PFSK-1 (cell line): Measurements from ENCODE around the gene ATP6V0D1.

ENCODE experiments used
- FOXP2 ChIP-seq: optimal IDR thresholded peaks from 2 replicates; pipeline ENCODE3; 2011; ENCODE audit warnings: borderline replicate concordance, control low read depth, inconsistent platforms; ENCODE audit not compliant: insufficient read depth; ENCODE audit errors: extremely low read length, extremely low read depth
- POLR2AphosphoS5 ChIP-seq: IDR thresholded peaks from 2 replicates; pipeline ENCODE4 v1.6.1; 2012; ENCODE audit warnings: low read depth, mild to moderate bottlenecking, control low read depth, low read length, moderate library complexity
- SIN3A ChIP-seq: IDR thresholded peaks from 2 replicates; pipeline ENCODE4 v1.6.1; 2012; ENCODE audit warnings: mild to moderate bottlenecking, low read length, moderate library complexity, borderline replicate concordance; ENCODE audit not compliant: insufficient read depth
- TAF1 ChIP-seq: IDR thresholded peaks from 2 replicates; pipeline ENCODE4 v1.6.1; 2012; ENCODE audit warnings: low read length, control low read depth, borderline replicate concordance; ENCODE audit not compliant: insufficient read depth
- TF ChIP-seq, protein P1 (sequence below), 2 experiments: IDR thresholded peaks; 2 replicates each; pipeline versions ENCODE4 v1.6.1 to v1.8.0; 2011 to 2012; ENCODE audit warnings: low read depth in 2 of 2, low read length in 2 of 2, control low read depth in 1 of 2, inconsistent platforms in 1 of 2, mild to moderate bottlenecking in 1 of 2, moderate library complexity in 1 of 2; ENCODE audit not compliant: insufficient read depth in 1 of 2

ATP6V0D1 gene

DNA sequence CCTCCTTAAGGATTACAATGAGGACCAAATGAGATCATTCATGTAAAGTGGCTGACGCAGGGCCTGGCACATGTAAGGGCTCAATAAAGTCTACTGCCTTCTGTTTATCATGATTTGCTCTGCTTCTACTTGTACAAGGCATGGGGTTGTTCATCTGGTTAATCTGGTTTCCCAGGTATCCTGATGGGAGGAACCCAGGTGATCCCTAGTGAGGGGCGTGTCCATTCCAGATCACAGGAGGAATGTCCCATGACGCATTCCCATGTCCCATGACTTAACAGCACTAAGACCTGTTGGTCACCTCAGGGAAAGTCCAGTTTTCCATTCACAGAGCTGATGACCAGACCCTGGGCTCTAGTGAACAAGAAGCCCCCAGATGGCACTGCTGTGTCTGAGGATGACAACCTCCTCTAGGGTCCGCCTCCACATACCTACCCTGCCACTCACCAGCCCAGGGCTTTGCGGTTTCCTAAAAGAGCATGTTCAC lies 76.2 kb downstream of the ATP6V0D1 start:
- TF ChIP-seq FOXP2 (no peak), SIN3A (no peak), TAF1 (no peak), POLR2AphosphoS5 (no peak)
- TF ChIP-seq, protein P1, sequence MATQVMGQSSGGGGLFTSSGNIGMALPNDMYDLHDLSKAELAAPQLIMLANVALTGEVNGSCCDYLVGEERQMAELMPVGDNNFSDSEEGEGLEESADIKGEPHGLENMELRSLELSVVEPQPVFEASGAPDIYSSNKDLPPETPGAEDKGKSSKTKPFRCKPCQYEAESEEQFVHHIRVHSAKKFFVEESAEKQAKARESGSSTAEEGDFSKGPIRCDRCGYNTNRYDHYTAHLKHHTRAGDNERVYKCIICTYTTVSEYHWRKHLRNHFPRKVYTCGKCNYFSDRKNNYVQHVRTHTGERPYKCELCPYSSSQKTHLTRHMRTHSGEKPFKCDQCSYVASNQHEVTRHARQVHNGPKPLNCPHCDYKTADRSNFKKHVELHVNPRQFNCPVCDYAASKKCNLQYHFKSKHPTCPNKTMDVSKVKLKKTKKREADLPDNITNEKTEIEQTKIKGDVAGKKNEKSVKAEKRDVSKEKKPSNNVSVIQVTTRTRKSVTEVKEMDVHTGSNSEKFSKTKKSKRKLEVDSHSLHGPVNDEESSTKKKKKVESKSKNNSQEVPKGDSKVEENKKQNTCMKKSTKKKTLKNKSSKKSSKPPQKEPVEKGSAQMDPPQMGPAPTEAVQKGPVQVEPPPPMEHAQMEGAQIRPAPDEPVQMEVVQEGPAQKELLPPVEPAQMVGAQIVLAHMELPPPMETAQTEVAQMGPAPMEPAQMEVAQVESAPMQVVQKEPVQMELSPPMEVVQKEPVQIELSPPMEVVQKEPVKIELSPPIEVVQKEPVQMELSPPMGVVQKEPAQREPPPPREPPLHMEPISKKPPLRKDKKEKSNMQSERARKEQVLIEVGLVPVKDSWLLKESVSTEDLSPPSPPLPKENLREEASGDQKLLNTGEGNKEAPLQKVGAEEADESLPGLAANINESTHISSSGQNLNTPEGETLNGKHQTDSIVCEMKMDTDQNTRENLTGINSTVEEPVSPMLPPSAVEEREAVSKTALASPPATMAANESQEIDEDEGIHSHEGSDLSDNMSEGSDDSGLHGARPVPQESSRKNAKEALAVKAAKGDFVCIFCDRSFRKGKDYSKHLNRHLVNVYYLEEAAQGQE (IDR thresholded peaks at IDR 0.05; ENCODE audit: insufficient read depth in 1 of 2, low read depth in 2 of 2, low read length in 2 of 2) = no peak

DNA sequence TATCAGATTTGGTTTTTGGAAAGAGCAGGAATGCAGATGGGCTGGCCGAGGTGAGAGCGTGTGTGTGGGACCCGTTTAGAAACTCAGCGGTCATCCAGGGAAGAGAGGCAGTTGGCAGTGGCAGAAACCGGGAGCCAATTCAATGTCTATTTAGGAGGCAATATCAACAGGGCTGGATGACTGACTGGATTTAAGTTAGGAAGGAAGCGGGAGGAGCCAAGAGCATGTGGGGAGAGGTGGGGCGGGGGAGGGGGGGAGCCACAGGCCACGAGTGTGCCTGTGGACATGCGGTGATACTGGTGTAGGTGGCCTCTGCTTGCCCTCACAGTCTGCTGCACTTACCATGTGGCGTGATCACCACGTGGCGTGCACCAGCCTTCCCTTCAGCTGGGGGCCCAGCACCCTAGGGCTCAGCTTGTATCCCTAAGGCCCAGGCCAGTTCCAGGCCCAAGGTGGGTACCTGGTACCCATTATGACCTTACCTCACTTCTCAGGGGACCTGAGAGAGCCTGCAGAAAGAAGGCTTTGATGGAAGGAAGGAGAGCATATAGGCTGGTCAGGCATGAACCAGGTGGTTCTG lies 76.9 kb downstream of the ATP6V0D1 start:
- TF ChIP-seq TAF1 (no peak), SIN3A (no peak), POLR2AphosphoS5 (no peak), FOXP2 (no peak)
- TF ChIP-seq, protein P1 (IDR thresholded peaks at IDR 0.05; ENCODE audit: insufficient read depth in 1 of 2, low read depth in 2 of 2, low read length in 2 of 2) = no peak

DNA sequence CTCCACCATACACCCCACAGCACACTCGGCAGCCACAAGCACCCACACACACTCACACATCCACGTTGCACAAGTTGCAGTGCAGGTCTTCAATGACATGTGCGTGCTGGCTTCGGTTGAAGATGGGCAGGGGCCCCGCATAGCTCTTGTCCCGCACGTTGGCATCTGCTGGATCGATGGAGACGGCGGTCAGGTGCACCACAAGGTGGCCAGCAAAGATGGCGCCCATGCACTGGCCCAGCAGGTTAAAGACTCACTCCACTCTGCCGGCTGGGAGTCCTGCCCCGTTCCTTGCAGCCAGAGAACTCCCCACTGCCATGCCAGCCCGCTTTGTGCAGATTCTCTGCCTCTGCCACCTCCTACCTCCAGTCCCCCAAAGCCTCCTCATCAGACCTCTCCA lies 80.1 kb downstream of the ATP6V0D1 start:
- TF ChIP-seq, protein P1 (IDR thresholded peaks at IDR 0.05; ENCODE audit: insufficient read depth in 1 of 2, low read depth in 2 of 2, low read length in 2 of 2) = no peak
- TF ChIP-seq FOXP2 (no peak), POLR2AphosphoS5 (no peak)

DNA sequence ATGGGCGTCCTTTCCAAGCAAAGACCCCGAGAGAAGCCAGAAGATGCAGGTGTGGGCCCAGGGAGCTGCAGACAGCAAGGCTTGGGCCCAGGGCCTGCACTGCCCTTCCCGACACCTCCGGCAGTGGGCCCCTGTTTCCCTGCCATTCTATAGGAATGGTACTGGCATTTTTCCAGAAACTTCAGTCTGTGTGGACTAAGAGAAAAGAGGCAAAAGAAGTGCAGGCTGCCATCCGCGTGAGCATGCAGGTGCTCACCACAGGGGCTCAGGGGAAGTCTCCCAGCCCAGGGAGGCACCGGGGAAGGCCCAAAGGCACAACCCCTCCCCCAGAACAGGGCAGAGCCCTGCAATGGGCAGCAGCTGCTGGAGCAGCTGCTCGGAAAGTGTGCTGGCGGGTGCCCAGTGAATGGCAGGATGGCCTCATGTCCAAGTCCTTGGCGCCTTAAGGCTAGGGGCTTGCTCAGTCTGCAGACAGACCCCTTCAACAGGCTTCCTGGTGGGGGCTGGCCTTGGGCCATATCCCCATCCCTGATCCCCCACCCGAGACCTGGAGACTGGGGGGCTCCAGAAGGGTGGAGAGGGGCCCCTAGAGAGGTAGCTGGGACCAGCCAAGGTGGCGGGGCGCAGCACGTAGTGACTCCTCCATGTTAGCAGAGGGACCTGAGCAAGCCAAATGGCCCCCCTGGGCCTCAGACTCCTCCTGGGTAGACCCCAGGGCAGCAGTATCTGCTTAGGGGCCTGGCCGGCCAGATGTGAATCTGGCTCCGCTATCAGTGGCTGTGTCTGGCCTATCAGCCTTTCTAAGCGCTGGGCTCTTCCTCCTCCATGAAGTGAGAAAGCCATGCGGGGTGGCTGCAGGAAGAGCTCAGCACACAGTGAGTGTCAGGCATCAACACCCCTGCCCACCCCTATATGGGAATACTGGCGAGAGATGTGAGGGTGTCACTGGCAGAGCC lies 80.9 kb downstream of the ATP6V0D1 start:
- TF ChIP-seq TAF1 = no peak

DNA sequence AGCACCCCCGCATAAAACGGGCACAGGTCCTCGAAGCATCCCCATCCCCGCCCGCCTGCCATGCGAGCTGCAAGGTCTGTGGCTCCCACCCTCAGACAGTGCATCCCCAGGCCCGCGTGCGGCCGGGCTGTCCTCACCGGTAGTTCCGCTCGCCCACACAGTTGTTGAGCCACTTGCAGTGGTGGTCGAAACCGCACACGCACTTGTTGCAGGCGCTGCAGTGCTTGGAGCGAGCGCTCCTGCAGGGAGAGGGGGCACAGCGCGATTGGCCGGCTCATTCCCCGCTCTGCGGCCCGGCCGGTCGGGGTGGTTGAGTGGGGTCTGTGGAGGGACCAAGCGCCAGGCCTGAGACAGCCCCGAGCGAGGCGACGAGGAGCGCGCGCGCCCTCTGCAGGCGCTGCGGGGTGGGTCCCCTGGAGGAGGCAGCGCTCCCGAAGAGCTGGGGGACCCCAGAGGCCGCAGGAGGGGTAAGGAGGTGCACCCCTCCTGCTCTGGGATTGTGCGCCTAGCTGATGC lies 81.7 kb downstream of the ATP6V0D1 start:
- no peak for TF ChIP-seq TAF1
- no peak for TF ChIP-seq POLR2AphosphoS5
